ENCODE results near the gene EFTUD2.

DNA sequence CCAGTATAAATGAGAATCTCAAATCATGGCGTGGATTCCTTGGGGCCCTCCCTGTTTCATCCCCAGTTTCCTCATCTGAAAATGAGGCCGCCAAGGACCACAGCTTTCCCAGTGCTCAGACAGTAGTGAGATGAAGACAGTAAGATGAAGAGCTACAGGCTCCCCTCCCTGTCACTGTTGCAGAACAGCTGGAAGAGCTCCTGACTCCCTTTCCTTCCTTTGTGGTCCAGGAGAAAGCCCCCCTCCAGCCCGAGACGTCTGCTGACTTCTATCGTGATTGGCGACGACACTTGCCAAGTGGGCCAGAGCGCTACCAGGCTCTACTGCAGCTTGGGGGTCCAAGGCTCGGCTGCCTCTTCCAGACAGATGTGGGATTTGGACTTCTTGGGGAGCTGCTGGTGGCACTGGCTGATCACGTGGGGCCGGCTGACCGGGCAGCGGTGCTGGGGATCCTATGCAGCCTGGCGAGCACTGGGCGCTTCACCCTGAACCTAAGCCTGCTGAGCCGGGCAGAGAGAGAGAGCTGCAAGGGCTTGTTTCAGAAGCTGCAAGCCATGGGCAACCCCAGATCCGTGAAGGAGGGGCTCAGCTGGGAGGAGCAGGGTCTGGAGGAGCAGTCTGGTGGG is 3.0 kb upstream of the EFTUD2 start:
- TF ChIP-seq POLR2A (IDR thresholded peaks at IDR 0.05; ENCODE audit: low read length), result no peak
- TF ChIP-seq GATA1 (IDR thresholded peaks at IDR 0.05; ENCODE audit: low read depth, low read length), result no peak
